Measurements from ENCODE around the gene MRPL44. TPM values are rescaled to one million over a fixed set of nuclear protein-coding genes. Genes with fewer than 3 reads are reported as not detected.
A peak's percentile ranks its signal among the peaks of the same experiment; 100 is the strongest.

The MRPL44 gene
- total and polyA plus RNA-seq, 2 of the 13 experiments (the other 11 are each of a cell fraction or from before 2014, with no cell fraction given), result 38.4 to 78.0 TPM

GRCh38 chr2:223930103-223930976 lies 26.9 kb upstream of the MRPL44 start (continued):
- peak; percentile 71 for TF ChIP-seq ZNF407 (CRISPR knock-in tag; IDR thresholded peaks at IDR 0.05; ENCODE audit: not compliant biosample characterization)
- peak; percentile 69; the same call in 1 of the 2 replicates for TF ChIP-seq MYC (CRISPR knock-in tag; IDR thresholded peaks at IDR 0.05; ENCODE audit: borderline replicate concordance)
- TF ChIP-seq ZNF564 (CRISPR knock-in tag; IDR thresholded peaks at IDR 0.05), result no peak
- peak; percentile 68; the same call in 1 of the 2 replicates for TF ChIP-seq ZNF160 (CRISPR knock-in tag; IDR thresholded peaks at IDR 0.05)
- TF ChIP-seq SNAPC4 (CRISPR knock-in tag; IDR thresholded peaks at IDR 0.05), result 0 out of 2 replicates have a peak, but pooled peaks have one; percentile 59
- TF ChIP-seq, protein P1, sequence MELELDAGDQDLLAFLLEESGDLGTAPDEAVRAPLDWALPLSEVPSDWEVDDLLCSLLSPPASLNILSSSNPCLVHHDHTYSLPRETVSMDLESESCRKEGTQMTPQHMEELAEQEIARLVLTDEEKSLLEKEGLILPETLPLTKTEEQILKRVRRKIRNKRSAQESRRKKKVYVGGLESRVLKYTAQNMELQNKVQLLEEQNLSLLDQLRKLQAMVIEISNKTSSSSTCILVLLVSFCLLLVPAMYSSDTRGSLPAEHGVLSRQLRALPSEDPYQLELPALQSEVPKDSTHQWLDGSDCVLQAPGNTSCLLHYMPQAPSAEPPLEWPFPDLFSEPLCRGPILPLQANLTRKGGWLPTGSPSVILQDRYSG (CRISPR knock-in tag; IDR thresholded peaks at IDR 0.05), result no peak
- peak; percentile 26; the same call in 1 of the 2 replicates for TF ChIP-seq PPARG (CRISPR knock-in tag; conservative IDR thresholded peaks at IDR 0.05)
- TF ChIP-seq ZNF713 (CRISPR knock-in tag; IDR thresholded peaks at IDR 0.05), result 0 out of 2 replicates have a peak, but pooled peaks have one; percentile 56
- TF ChIP-seq, protein P2, sequence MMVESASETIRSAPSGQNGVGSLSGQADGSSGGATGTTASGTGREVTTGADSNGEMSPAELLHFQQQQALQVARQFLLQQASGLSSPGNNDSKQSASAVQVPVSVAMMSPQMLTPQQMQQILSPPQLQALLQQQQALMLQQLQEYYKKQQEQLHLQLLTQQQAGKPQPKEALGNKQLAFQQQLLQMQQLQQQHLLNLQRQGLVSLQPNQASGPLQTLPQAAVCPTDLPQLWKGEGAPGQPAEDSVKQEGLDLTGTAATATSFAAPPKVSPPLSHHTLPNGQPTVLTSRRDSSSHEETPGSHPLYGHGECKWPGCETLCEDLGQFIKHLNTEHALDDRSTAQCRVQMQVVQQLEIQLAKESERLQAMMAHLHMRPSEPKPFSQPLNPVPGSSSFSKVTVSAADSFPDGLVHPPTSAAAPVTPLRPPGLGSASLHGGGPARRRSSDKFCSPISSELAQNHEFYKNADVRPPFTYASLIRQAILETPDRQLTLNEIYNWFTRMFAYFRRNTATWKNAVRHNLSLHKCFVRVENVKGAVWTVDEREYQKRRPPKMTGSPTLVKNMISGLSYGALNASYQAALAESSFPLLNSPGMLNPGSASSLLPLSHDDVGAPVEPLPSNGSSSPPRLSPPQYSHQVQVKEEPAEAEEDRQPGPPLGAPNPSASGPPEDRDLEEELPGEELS (CRISPR knock-in tag; IDR thresholded peaks at IDR 0.05), result peak; percentile 83
- 0 out of 2 replicates have a peak, but pooled peaks have one; percentile 2 for TF ChIP-seq CHD2 (IDR thresholded peaks at IDR 0.05; ENCODE audit: low read depth, low read length)
- TF ChIP-seq MED1 (CRISPR knock-in tag; IDR thresholded peaks at IDR 0.05), result peak; percentile 84

Measured in HepG2 (cell line).